HG03039 (cell line): ENCODE data around the gene APPBP2.
A peak's percentile ranks its signal among the peaks of the same experiment; 100 is the strongest.
"Not testable (repeated sequence)": the region's sequence is repeated elsewhere in the genome, so short reads cannot be mapped to it uniquely, and the experiment has no call there.

Source experiments
- ATAC-seq: cut with Tn5 transposase; IDR thresholded peaks from one replicate; pipeline ENCODE4 v1.9.1; 2021; ENCODE audit warnings: mild to moderate bottlenecking, moderate library complexity; ENCODE audit not compliant: unreplicated experiment

APPBP2 gene

GRCh38 chr17:60439501-60439900 lies 86.5 kb downstream of the APPBP2 start:
- ATAC-seq, result no peak

GRCh38 chr17:60436676-60437075 lies 89.4 kb downstream of the APPBP2 start:
- ATAC-seq, result no peak

- no peak for ATAC-seq
These were observed 90.5 kb downstream of the APPBP2 start for GRCh38 chr17:60435244-60436167.

GRCh38 chr17:60433021-60433997 lies 92.7 kb downstream of the APPBP2 start:
- not testable (repeated sequence) for ATAC-seq

- ATAC-seq, result not testable (repeated sequence)
These were observed 95.5 kb downstream of the APPBP2 start for GRCh38 chr17:60430561-60430960.

GRCh38 chr17:60428491-60428890 lies 97.6 kb downstream of the APPBP2 start:
- not testable (repeated sequence) for ATAC-seq

GRCh38 chr17:60426596-60426995 lies 99.4 kb downstream of the APPBP2 start:
- ATAC-seq, result no peak

- no peak for ATAC-seq
These were observed 100.4 kb downstream of the APPBP2 start for GRCh38 chr17:60425626-60426025.

- ATAC-seq, result no peak
These were observed 102.2 kb downstream of the APPBP2 start for GRCh38 chr17:60423865-60424264.

- no peak for ATAC-seq
These were observed 103.8 kb downstream of the APPBP2 start, which contains the start of gene CHCT1 for GRCh38 chr17:60422162-60422665. CHCT1 (plus strand) TSS chr17:60422489; CDS start chr17:60422593, 104 bp downstream.

GRCh38 chr17:60421273-60422161 lies 104.5 kb downstream of the APPBP2 start:
- peak; percentile 88 for ATAC-seq

GRCh38 chr17:60419875-60420274 lies 106.2 kb downstream of the APPBP2 start:
- not testable (repeated sequence) for ATAC-seq

GRCh38 chr17:60419003-60419402 lies 107.0 kb downstream of the APPBP2 start:
- not testable (repeated sequence) for ATAC-seq

GRCh38 chr17:60416368-60416925 lies 109.6 kb downstream of the APPBP2 start:
- ATAC-seq, result no peak

- no peak for ATAC-seq
These were observed 110.9 kb downstream of the APPBP2 start for GRCh38 chr17:60415146-60415545.

GRCh38 chr17:60412701-60413100 lies 113.3 kb downstream of the APPBP2 start:
- ATAC-seq, result no peak

- no peak for ATAC-seq
These were observed 116.0 kb downstream of the APPBP2 start for GRCh38 chr17:60410001-60410400.

GRCh38 chr17:60406887-60407286 lies 119.2 kb downstream of the APPBP2 start:
- no peak for ATAC-seq

GRCh38 chr17:60403962-60404361 lies 122.1 kb downstream of the APPBP2 start:
- no peak for ATAC-seq

- no peak for ATAC-seq
These were observed 122.6 kb downstream of the APPBP2 start for GRCh38 chr17:60403523-60403810.
